ENCODE data around the gene ZNF560. TPM values are rescaled to one million over a fixed set of nuclear protein-coding genes. Genes with fewer than 3 reads are reported as not detected.

The ZNF560 gene
- total and polyA plus RNA-seq, 2 donors, result 0.05 to 0.21 TPM

DNA sequence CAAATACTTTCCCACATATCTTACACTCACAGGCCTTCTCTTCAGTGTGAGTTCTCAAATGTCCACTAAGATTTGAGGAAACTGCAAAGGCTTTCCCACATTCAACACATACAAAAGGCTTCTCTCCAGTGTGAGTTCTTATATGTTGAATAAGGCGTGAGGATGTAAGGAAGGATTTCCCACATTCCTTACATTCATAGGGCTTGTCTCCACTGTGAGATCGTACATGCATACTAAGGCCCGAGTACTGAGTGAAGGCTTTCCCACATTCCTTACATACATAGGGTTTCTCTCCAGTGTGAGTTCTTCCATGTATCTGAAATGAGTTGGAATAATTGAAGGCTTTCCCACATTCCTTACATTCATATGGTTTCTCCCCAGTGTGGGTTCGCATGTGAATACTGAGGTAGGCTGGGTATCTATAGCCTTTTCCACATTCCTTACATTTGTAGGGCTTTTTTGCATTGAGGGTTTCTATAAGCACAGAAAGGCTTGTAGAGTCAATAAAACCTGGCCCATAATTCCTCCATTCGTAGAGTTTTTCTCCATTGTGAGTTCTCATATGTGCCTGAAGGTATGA, 30.4 kb upstream of the ZNF560 start:
- Histone ChIP-seq H3K4me1 (ENCODE audit: control insufficient read depth in 2 of 2, insufficient read depth in 2 of 2, low read length in 2 of 2) (no peaks in the 10 kb centered on the region), H3K36me3 (ENCODE audit: control insufficient read depth in 2 of 2, insufficient read depth in 2 of 2, low read length in 1 of 2) (peaks cover 57 to 64% of the 10 kb centered on the region in 2 donors), H3K27ac (ENCODE audit: low read depth in 1 of 2, low read length in 1 of 2) (no peak overlapping the region), H3K27me3 (ENCODE audit: control insufficient read depth in 2 of 2, insufficient read depth in 1 of 2, low read length in 1 of 2) (no peaks in the 10 kb centered on the region), H3K4me3 (ENCODE audit: low read length in 2 of 2) (no peak overlapping the region), H3K9me3 (ENCODE audit: control insufficient read depth in 2 of 2, insufficient read depth in 1 of 2, low read length in 1 of 2) (peaks cover 33 to 43% of the 10 kb centered on the region in 2 donors)
- 98% methylated on average over 5 of the region's 5 CpGs for WGBS
- DNase-seq (ENCODE audit: low read depth in 6 of 9, low spot score in 9 of 9), result no peak

DNA sequence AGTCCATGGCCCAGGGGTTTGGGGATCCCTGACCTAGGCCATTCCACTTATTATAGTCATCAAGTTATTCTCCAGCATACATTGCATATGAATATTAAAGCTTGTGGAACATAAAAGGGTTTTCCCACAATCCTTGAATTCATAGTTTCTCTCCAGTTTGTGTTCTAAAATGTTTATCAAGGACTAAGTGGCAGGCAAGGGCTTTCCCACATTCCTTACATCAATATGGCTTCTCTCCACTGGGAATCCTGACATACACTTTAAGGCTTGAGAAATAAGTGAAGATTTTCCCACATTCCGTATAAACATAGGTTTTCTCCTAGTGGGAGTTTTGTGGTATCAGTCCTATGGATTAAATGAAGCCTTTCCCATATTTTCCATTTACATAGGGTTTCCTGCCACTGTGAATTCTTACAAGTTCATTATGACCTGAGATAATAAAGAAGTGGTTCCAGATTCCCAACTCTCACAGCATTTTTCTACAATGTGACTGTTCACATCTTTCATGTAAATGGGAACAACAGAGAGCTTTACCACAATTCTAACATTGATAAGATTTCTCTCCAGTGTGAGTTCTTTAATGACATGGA, 25.6 kb upstream of the ZNF560 start:
- Histone ChIP-seq H3K36me3 (ENCODE audit: control insufficient read depth in 2 of 2, insufficient read depth in 2 of 2, low read length in 1 of 2) (peaks cover 10 to 16% of the 10 kb centered on the region in 2 donors), H3K9me3 (ENCODE audit: control insufficient read depth in 2 of 2, insufficient read depth in 1 of 2, low read length in 1 of 2) (peaks cover 25 to 50% of the 10 kb centered on the region in 2 donors), H3K4me1 (ENCODE audit: control insufficient read depth in 2 of 2, insufficient read depth in 2 of 2, low read length in 2 of 2) (no peaks in the 10 kb centered on the region), H3K4me3 (ENCODE audit: low read length in 2 of 2) (no peak overlapping the region), H3K27ac (ENCODE audit: low read depth in 1 of 2, low read length in 1 of 2) (no peak overlapping the region), H3K27me3 (ENCODE audit: control insufficient read depth in 2 of 2, insufficient read depth in 1 of 2, low read length in 1 of 2) (no peaks in the 10 kb centered on the region)
- peak in 1 of 9 donors; percentile 4 for DNase-seq (ENCODE audit: low read depth in 6 of 9, low spot score in 9 of 9)
- 97% methylated on average over 1 of the region's 1 CpG for WGBS

DNA sequence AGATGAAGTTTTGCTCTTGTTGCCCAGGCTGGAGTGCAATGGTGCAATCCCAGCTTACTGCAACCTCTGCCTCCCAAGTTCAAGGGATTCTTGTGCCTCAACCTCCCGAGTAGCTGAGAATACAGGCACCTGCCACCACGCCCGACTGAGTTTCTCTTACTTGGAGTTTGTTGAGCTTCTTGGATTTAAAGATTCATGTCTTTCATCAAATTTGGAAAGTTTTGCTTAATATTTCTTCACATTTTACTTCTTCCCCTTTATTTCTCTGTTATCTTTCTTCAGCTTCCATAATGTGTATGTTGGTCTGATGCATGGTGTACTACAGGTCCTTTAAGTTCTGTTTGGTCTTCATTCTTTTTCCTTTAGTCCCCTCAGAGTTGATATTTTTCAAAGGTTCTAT, 8.9 kb upstream of the ZNF560 start:
- Histone ChIP-seq H3K9me3 (ENCODE audit: control insufficient read depth in 2 of 2, insufficient read depth in 1 of 2, low read length in 1 of 2) (peaks cover 1 to 15% of the 10 kb centered on the region in 2 donors), H3K4me3 (ENCODE audit: low read length in 2 of 2) (no peak overlapping the region), H3K27me3 (ENCODE audit: control insufficient read depth in 2 of 2, insufficient read depth in 1 of 2, low read length in 1 of 2) (no peaks in the 10 kb centered on the region), H3K27ac (ENCODE audit: low read depth in 1 of 2, low read length in 1 of 2) (no peak overlapping the region), H3K36me3 (ENCODE audit: control insufficient read depth in 2 of 2, insufficient read depth in 2 of 2, low read length in 1 of 2) (no peaks in the 10 kb centered on the region), H3K4me1 (ENCODE audit: control insufficient read depth in 2 of 2, insufficient read depth in 2 of 2, low read length in 2 of 2) (no peaks in the 10 kb centered on the region)
- DNase-seq (ENCODE audit: low read depth in 6 of 9, low spot score in 9 of 9), result no peak
- WGBS, result 91% methylated on average over 3 of the region's 3 CpGs

DNA sequence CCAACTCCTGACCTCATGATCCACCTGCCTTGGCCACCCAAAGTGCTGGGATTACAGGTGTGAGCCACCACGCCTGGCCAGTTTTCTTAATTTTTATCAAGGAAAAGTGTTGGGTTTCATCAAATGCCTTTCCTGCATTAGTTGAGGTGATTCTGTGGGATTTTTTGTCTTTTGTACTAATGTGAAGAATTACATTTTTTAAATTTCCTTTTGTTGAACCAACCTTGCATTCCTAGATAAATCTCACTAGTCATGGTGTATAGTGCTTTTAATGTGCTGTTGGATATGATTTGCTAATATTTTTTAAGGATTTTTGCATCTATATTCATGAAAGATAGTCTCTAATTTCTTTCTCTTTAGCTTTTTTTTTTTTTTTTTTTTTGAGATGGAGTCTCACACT, 2.4 kb upstream of the ZNF560 start:
- peaks cover 10 to 24% of the 10 kb centered on the region in 2 donors for H3K9me3 ChIP-seq (ENCODE audit: control insufficient read depth in 2 of 2, insufficient read depth in 1 of 2, low read length in 1 of 2)
- H3K4me3 ChIP-seq (ENCODE audit: low read length in 2 of 2), result no peak overlapping the region
- H3K4me1 ChIP-seq (ENCODE audit: control insufficient read depth in 2 of 2, insufficient read depth in 2 of 2, low read length in 2 of 2), result no peaks in the 10 kb centered on the region
- peaks cover 0 to 4% of the 10 kb centered on the region in 2 donors for H3K27me3 ChIP-seq (ENCODE audit: control insufficient read depth in 2 of 2, insufficient read depth in 1 of 2, low read length in 1 of 2)
- H3K27ac ChIP-seq (ENCODE audit: low read depth in 1 of 2, low read length in 1 of 2), result no peak overlapping the region
- no peaks in the 10 kb centered on the region for H3K36me3 ChIP-seq (ENCODE audit: control insufficient read depth in 2 of 2, insufficient read depth in 2 of 2, low read length in 1 of 2)
- DNase-seq (ENCODE audit: low read depth in 6 of 9, low spot score in 9 of 9), result no peak
- WGBS, result 98% methylated on average over 1 of the region's 1 CpG

DNA sequence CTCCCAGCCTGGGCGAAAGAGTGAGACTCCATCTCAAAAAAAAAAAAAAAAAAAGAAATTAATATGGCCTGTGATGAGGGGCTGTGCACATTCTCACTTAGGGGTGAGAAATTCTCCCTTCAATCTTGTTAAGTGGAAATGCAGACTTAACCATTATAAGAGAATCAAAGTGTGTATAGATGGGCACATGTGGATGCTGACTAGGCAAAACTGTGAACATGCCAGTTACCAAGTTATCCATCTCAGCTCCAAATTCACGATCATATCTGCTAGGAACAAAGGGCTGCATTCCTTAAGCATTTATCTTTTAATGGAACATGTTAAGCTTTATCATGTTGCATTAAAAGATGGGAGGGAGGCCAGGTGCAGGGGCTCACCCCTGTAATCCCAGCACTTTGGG, 4.3 kb downstream of the ZNF560 start:
- Histone ChIP-seq H3K9me3 (ENCODE audit: control insufficient read depth in 2 of 2, insufficient read depth in 1 of 2, low read length in 1 of 2) (peaks cover 9 to 27% of the 10 kb centered on the region in 2 donors), H3K27me3 (ENCODE audit: control insufficient read depth in 2 of 2, insufficient read depth in 1 of 2, low read length in 1 of 2) (peaks cover 0 to 4% of the 10 kb centered on the region in 2 donors), H3K4me3 (ENCODE audit: low read length in 2 of 2) (no peak overlapping the region), H3K27ac (ENCODE audit: low read depth in 1 of 2, low read length in 1 of 2) (no peak overlapping the region), H3K36me3 (ENCODE audit: control insufficient read depth in 2 of 2, insufficient read depth in 2 of 2, low read length in 1 of 2) (no peaks in the 10 kb centered on the region), H3K4me1 (ENCODE audit: control insufficient read depth in 2 of 2, insufficient read depth in 2 of 2, low read length in 2 of 2) (no peaks in the 10 kb centered on the region)
- no peak for DNase-seq (ENCODE audit: low read depth in 6 of 9, low spot score in 9 of 9)
- WGBS, result 94% methylated on average over 2 of the region's 2 CpGs

DNA sequence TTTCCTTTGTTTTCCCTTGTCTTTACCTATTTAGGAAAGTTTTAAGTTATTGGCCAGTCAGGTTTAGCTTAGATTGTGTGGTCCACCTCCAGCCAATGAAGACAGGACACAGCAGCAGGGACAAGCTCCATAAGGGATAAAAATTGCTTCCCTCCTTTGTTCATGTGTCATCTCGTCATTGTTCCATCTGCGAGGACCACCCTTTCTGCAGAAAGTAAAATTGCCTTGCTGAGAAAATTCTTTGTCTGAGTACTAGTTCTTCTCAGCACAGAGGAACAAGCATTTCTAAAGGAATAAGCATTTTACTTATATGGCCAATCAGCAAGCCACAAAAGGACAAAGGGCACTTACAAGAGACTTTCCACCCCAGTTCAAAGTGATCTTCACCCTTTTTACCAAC, 11.4 kb downstream of the ZNF560 start:
- Histone ChIP-seq H3K4me3 (ENCODE audit: low read length in 2 of 2) (no peak overlapping the region), H3K27me3 (ENCODE audit: control insufficient read depth in 2 of 2, insufficient read depth in 1 of 2, low read length in 1 of 2) (no peaks in the 10 kb centered on the region), H3K36me3 (ENCODE audit: control insufficient read depth in 2 of 2, insufficient read depth in 2 of 2, low read length in 1 of 2) (no peaks in the 10 kb centered on the region), H3K4me1 (ENCODE audit: control insufficient read depth in 2 of 2, insufficient read depth in 2 of 2, low read length in 2 of 2) (no peaks in the 10 kb centered on the region), H3K9me3 (ENCODE audit: control insufficient read depth in 2 of 2, insufficient read depth in 1 of 2, low read length in 1 of 2) (peaks cover 1 to 26% of the 10 kb centered on the region in 2 donors), H3K27ac (ENCODE audit: low read depth in 1 of 2, low read length in 1 of 2) (no peak overlapping the region)
- 96% methylated on average over 2 of the region's 2 CpGs for WGBS
- no peak for DNase-seq (ENCODE audit: low read depth in 6 of 9, low spot score in 9 of 9)

DNA sequence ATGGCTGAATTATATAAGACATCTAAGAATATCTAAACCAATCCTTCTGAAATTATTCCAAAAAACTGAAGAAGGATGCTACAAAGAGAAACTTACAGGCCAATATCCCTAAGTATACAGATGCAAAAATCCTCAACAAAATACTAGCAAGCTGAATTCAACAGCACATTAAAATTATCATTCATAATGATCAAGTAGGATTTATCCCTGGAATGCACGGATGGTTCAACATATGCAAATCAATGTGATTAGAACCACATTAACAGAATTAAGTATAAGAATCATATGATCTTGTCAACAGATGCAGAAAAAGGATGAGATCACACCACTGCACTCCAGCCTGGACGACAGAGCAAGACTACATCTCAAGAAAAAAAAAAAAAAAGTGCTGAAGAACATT, 13.3 kb downstream of the ZNF560 start:
- H3K27ac ChIP-seq (ENCODE audit: low read depth in 1 of 2, low read length in 1 of 2), result no peak overlapping the region
- no peaks in the 10 kb centered on the region for H3K36me3 ChIP-seq (ENCODE audit: control insufficient read depth in 2 of 2, insufficient read depth in 2 of 2, low read length in 1 of 2)
- no peak for DNase-seq (ENCODE audit: low read depth in 6 of 9, low spot score in 9 of 9)
- no peak overlapping the region for H3K4me3 ChIP-seq (ENCODE audit: low read length in 2 of 2)
- H3K27me3 ChIP-seq (ENCODE audit: control insufficient read depth in 2 of 2, insufficient read depth in 1 of 2, low read length in 1 of 2), result no peaks in the 10 kb centered on the region
- H3K4me1 ChIP-seq (ENCODE audit: control insufficient read depth in 2 of 2, insufficient read depth in 2 of 2, low read length in 2 of 2), result no peaks in the 10 kb centered on the region
- H3K9me3 ChIP-seq (ENCODE audit: control insufficient read depth in 2 of 2, insufficient read depth in 1 of 2, low read length in 1 of 2), result peaks cover 1 to 22% of the 10 kb centered on the region in 2 donors
- WGBS, result 92% methylated on average over 2 of the region's 2 CpGs

DNA sequence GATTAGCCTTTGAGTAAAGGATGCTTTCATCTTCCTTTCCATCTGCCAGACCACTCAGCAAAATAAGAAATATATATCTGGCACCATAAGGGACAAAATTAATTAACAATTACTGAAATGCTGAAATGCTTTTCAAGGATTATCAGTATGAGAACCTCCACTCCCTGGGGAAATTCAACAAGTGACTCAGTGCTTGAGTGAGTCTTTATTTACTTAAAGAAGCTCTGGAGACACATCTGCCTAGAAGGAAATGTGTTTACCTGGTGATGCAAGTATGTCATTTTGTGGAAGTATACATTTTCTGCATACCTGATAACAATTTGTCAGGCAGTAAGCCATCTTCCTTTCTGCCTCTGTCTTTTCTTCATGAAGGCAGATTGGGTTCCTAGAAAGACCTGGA, 23.4 kb downstream of the ZNF560 start:
- Histone ChIP-seq H3K9me3 (ENCODE audit: control insufficient read depth in 2 of 2, insufficient read depth in 1 of 2, low read length in 1 of 2) (peaks cover 0 to 6% of the 10 kb centered on the region in 2 donors), H3K36me3 (ENCODE audit: control insufficient read depth in 2 of 2, insufficient read depth in 2 of 2, low read length in 1 of 2) (no peaks in the 10 kb centered on the region), H3K4me3 (ENCODE audit: low read length in 2 of 2) (no peak overlapping the region), H3K4me1 (ENCODE audit: control insufficient read depth in 2 of 2, insufficient read depth in 2 of 2, low read length in 2 of 2) (no peaks in the 10 kb centered on the region), H3K27me3 (ENCODE audit: control insufficient read depth in 2 of 2, insufficient read depth in 1 of 2, low read length in 1 of 2) (no peaks in the 10 kb centered on the region), H3K27ac (ENCODE audit: low read depth in 1 of 2, low read length in 1 of 2) (no peak overlapping the region)
- no peak for DNase-seq (ENCODE audit: low read depth in 6 of 9, low spot score in 9 of 9)

DNA sequence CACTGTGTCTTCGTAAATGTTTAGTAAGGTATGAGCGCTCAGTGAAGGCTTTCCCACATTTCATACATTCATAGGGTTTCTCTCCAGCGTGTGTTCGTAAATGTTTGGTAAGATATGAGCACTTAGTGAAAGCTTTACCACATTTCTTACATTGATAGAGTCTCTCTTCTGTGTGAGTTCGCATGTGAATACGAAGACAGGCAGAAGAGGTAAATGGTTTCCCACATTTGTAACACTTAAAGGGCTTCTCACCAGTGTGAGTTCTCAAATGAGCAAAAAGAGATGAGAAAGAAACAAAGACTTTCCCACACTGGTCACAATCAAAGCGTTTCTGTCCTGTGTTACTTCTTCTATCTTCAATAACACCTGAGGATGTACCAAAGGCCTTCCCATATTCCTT, 31.3 kb downstream of the ZNF560 start:
- DNase-seq (ENCODE audit: low read depth in 6 of 9, low spot score in 9 of 9), result no peak
- H3K4me3 ChIP-seq (ENCODE audit: low read length in 2 of 2), result no peak overlapping the region
- no peaks in the 10 kb centered on the region for H3K36me3 ChIP-seq (ENCODE audit: control insufficient read depth in 2 of 2, insufficient read depth in 2 of 2, low read length in 1 of 2)
- H3K27me3 ChIP-seq (ENCODE audit: control insufficient read depth in 2 of 2, insufficient read depth in 1 of 2, low read length in 1 of 2), result no peaks in the 10 kb centered on the region
- H3K27ac ChIP-seq (ENCODE audit: low read depth in 1 of 2, low read length in 1 of 2), result no peak overlapping the region
- WGBS, result 95% methylated on average over 7 of the region's 7 CpGs
- no peaks in the 10 kb centered on the region for H3K4me1 ChIP-seq (ENCODE audit: control insufficient read depth in 2 of 2, insufficient read depth in 2 of 2, low read length in 2 of 2)
- peaks cover 0 to 14% of the 10 kb centered on the region in 2 donors for H3K9me3 ChIP-seq (ENCODE audit: control insufficient read depth in 2 of 2, insufficient read depth in 1 of 2, low read length in 1 of 2)

All from thymus (tissue), 11 donors.